OCI-LY1 (cell line): ENCODE data around the gene DTX1.
A peak's percentile ranks its signal among the peaks of the same experiment; 100 is the strongest.

Experiments
- H2AFZ ChIP-seq: fragments of 200-600 bp; sonication (generic), shearing (Covaris generic); 2 replicates; pipeline ENCODE4 v1.6.0; 2014; ENCODE audit warnings: antibody characterized with exemption, mild to moderate bottlenecking, low read length
- H3F3A ChIP-seq: fragments of 200-600 bp; sonication (generic), shearing (Covaris generic); 2 replicates; pipeline ENCODE4 v1.6.0; 2014; ENCODE audit warnings: mild to moderate bottlenecking, antibody characterized with exemption, low read length, moderate library complexity; ENCODE audit not compliant: insufficient read depth
- H3K27ac ChIP-seq: fragments of 200-600 bp; sonication (generic); 2 replicates; pipeline ENCODE4 v1.5.1; 2014; ENCODE audit warnings: low read length, mixed run types, mild to moderate bottlenecking, low read depth; ENCODE audit not compliant: poor library complexity, severe bottlenecking
- H3K27me3 ChIP-seq: fragments of 200-600 bp; sonication (generic); 2 replicates; pipeline ENCODE4 v1.6.0; 2014; ENCODE audit warnings: antibody characterized with exemption, mild to moderate bottlenecking, low read length, moderate library complexity; ENCODE audit not compliant: insufficient read depth
- H3K36me3 ChIP-seq: fragments of 200-600 bp; sonication (generic); 2 replicates; pipeline ENCODE4 v1.6.1; 2014; ENCODE audit warnings: mild to moderate bottlenecking, antibody characterized with exemption, low read length, moderate library complexity, mixed read lengths; ENCODE audit not compliant: insufficient read depth
- H3K4me1 ChIP-seq: fragments of 200-600 bp; sonication (generic); 2 replicates; pipeline ENCODE4 v1.5.1; 2014; ENCODE audit warnings: mild to moderate bottlenecking, low read length, moderate library complexity; ENCODE audit not compliant: insufficient read depth, severe bottlenecking
- H3K4me2 ChIP-seq: fragments of 200-600 bp; sonication (generic), shearing (Covaris generic); 2 replicates; pipeline ENCODE4 v1.6.1; 2014; ENCODE audit warnings: low read length
- H3K4me3 ChIP-seq: fragments of 200-600 bp; sonication (generic); 2 replicates; pipeline ENCODE4 v1.5.1; 2014; ENCODE audit warnings: low read length, low read depth, mild to moderate bottlenecking, mixed read lengths; ENCODE audit not compliant: poor library complexity, severe bottlenecking
- H3K79me2 ChIP-seq: fragments of 200-600 bp; shearing (Covaris generic); 2 replicates; pipeline ENCODE4 v1.6.1; 2016; ENCODE audit warnings: mixed run types, low read length, mixed read lengths; ENCODE audit not compliant: insufficient read depth
- H3K9ac ChIP-seq: fragments of 200-600 bp; sonication (generic), shearing (Covaris generic); 2 replicates; pipeline ENCODE4 v1.6.1; 2014; ENCODE audit warnings: mild to moderate bottlenecking, low read length, mixed read lengths
- H3K9me2 ChIP-seq: fragments of 200-600 bp; sonication (generic), shearing (Covaris generic); 2 replicates; pipeline ENCODE4 v1.6.1; 2014; ENCODE audit warnings: low read depth, mild to moderate bottlenecking, low read length, mixed read lengths
- H3K9me3 ChIP-seq: fragments of 200-600 bp; shearing (Covaris generic); 2 replicates; pipeline ENCODE4 v1.6.1; 2014; ENCODE audit warnings: low read length, mixed read lengths
- H4K20me1 ChIP-seq: fragments of 200-600 bp; sonication (generic), shearing (Covaris generic); 2 replicates; pipeline ENCODE4 v1.6.0; 2016; ENCODE audit warnings: mild to moderate bottlenecking, low read length; ENCODE audit not compliant: insufficient read depth
- CTCF ChIP-seq: fragments of 200-600 bp; sonication (generic), shearing (Covaris generic); IDR thresholded peaks from 2 replicates; pipeline ENCODE4 v1.5.1; 2017; ENCODE audit warnings: mild to moderate bottlenecking, antibody characterized with exemption, low read length, moderate library complexity, mixed read lengths
- EZH2 ChIP-seq: fragments of 200-600 bp; sonication (generic), shearing (Covaris generic); IDR thresholded peaks from 2 replicates; pipeline ENCODE4 v1.8.0; 2017; ENCODE audit warnings: borderline replicate concordance, mixed run types, mild to moderate bottlenecking, antibody characterized with exemption, low read length, moderate library complexity, mixed read lengths

The DTX1 gene

GRCh38 chr12:113092607-113093408, 36.3 kb downstream of the DTX1 start:
- peak; percentile 65 for TF ChIP-seq CTCF
- TF ChIP-seq EZH2: no peak
- peak overlapping the region; percentile 39 for H3K9ac ChIP-seq
- peak overlapping the region; percentile 97 for H3K27ac ChIP-seq
- H3K9me3 ChIP-seq: no peaks in the 10 kb centered on the region
- peak overlapping the region; percentile 60 for H3K4me2 ChIP-seq
- H3K4me3 ChIP-seq: peak overlapping the region; percentile 6
- H4K20me1 ChIP-seq: no peaks in the 10 kb centered on the region
- H3K79me2 ChIP-seq: no peaks in the 10 kb centered on the region
- H3K9me2 ChIP-seq: no peaks in the 10 kb centered on the region
- peaks cover 13% of the 10 kb centered on the region for H3F3A ChIP-seq
- peaks cover 92% of the 10 kb centered on the region for H3K36me3 ChIP-seq
- H2AFZ ChIP-seq: no peak overlapping the region
- no peaks in the 10 kb centered on the region for H3K27me3 ChIP-seq
- H3K4me1 ChIP-seq: peaks cover 76% of the 10 kb centered on the region

- Histone ChIP-seq H2AFZ (no peak overlapping the region), H3K9ac (no peak overlapping the region; the same call in 1 of the 2 replicates), H3K36me3 (peaks cover 88% of the 10 kb centered on the region), H3K27ac (peak overlapping the region; percentile 87), H3K27me3 (no peaks in the 10 kb centered on the region), H3F3A (peaks cover 15% of the 10 kb centered on the region), H3K4me3 (no peak overlapping the region), H3K4me1 (peaks cover 76% of the 10 kb centered on the region), H4K20me1 (no peaks in the 10 kb centered on the region), H3K9me2 (no peaks in the 10 kb centered on the region), H3K79me2 (no peaks in the 10 kb centered on the region), H3K9me3 (no peaks in the 10 kb centered on the region), H3K4me2 (no peak overlapping the region)
- TF ChIP-seq CTCF (no peak), EZH2 (no peak)
Observed at GRCh38 chr12:113093409-113094101, 37.0 kb downstream of the DTX1 start.

- Histone ChIP-seq H3K9me3 (no peaks in the 10 kb centered on the region), H4K20me1 (no peaks in the 10 kb centered on the region), H3F3A (peaks cover 18% of the 10 kb centered on the region), H3K9ac (no peak overlapping the region), H3K79me2 (no peaks in the 10 kb centered on the region), H3K4me2 (no peak overlapping the region), H3K36me3 (peaks cover 88% of the 10 kb centered on the region), H2AFZ (no peak overlapping the region), H3K4me3 (no peak overlapping the region), H3K4me1 (peaks cover 76% of the 10 kb centered on the region), H3K27me3 (no peaks in the 10 kb centered on the region), H3K9me2 (no peaks in the 10 kb centered on the region), H3K27ac (peak overlapping the region; percentile 87)
- TF ChIP-seq EZH2: no peak
- TF ChIP-seq CTCF: no peak
Observed at GRCh38 chr12:113094738-113095137, 38.2 kb downstream of the DTX1 start.
